GM21825 (cell line): ENCODE measurements around the gene KLHL36.

Source experiments
- ATAC-seq: cut with Tn5 transposase; IDR thresholded peaks from one replicate; pipeline ENCODE4 v1.9.1; 2021; ENCODE audit warnings: mild to moderate bottlenecking, moderate library complexity; ENCODE audit not compliant: unreplicated experiment

The KLHL36 gene

GRCh38 chr16:84641643-84642358 is 6.5 kb upstream of the KLHL36 start:
- ATAC-seq = no peak

- no peak for ATAC-seq
Observed at GRCh38 chr16:84643180-84643583, 5.1 kb upstream of the KLHL36 start.

- ATAC-seq = no peak
Observed at GRCh38 chr16:84643674-84644073, 4.6 kb upstream of the KLHL36 start.

GRCh38 chr16:84648595-84649510 is 542 bp downstream of the KLHL36 start:
- ATAC-seq = peak; percentile 49

GRCh38 chr16:84649511-84649861 is 1.2 kb downstream of the KLHL36 start:
- no peak for ATAC-seq

GRCh38 chr16:84650062-84650991 is 2.0 kb downstream of the KLHL36 start:
- ATAC-seq = no peak

GRCh38 chr16:84652566-84652965 is 4.3 kb downstream of the KLHL36 start:
- ATAC-seq = no peak

- no peak for ATAC-seq
Observed at GRCh38 chr16:84654238-84654637, 5.9 kb downstream of the KLHL36 start.

- no peak for ATAC-seq
Observed at GRCh38 chr16:84654998-84655397, 6.7 kb downstream of the KLHL36 start.

- no peak for ATAC-seq
Observed at GRCh38 chr16:84656649-84657048, 8.3 kb downstream of the KLHL36 start.

GRCh38 chr16:84657229-84657837 is 9.0 kb downstream of the KLHL36 start:
- ATAC-seq = no peak

GRCh38 chr16:84658690-84659089 is 10.4 kb downstream of the KLHL36 start:
- no peak for ATAC-seq

- ATAC-seq = no peak
Observed at GRCh38 chr16:84659656-84660300, 11.5 kb downstream of the KLHL36 start.

GRCh38 chr16:84660973-84661372 is 12.7 kb downstream of the KLHL36 start:
- ATAC-seq = no peak

GRCh38 chr16:84661418-84662060 is 13.2 kb downstream of the KLHL36 start:
- no peak for ATAC-seq

GRCh38 chr16:84662471-84662870 is 14.2 kb downstream of the KLHL36 start:
- ATAC-seq = no peak

- ATAC-seq = peak; percentile 79
Observed at GRCh38 chr16:84663433-84664101, 15.3 kb downstream of the KLHL36 start.

- no peak for ATAC-seq
Observed at GRCh38 chr16:84665359-84665758, 17.0 kb downstream of the KLHL36 start.

GRCh38 chr16:84665843-84666242 is 17.5 kb downstream of the KLHL36 start:
- ATAC-seq = no peak
